ENCODE data around the gene VARS1.
A peak's percentile ranks its signal among the peaks of the same experiment; 100 is the strongest.
"Not testable (repeated sequence)": the region's sequence is repeated elsewhere in the genome, so short reads cannot be mapped to it uniquely, and the experiment has no call there.

Gene VARS1

GRCh38 chr6:31821301-31822035, 25.9 kb upstream of the VARS1 start:
- DNase-seq: peak; percentile 72

DNA sequence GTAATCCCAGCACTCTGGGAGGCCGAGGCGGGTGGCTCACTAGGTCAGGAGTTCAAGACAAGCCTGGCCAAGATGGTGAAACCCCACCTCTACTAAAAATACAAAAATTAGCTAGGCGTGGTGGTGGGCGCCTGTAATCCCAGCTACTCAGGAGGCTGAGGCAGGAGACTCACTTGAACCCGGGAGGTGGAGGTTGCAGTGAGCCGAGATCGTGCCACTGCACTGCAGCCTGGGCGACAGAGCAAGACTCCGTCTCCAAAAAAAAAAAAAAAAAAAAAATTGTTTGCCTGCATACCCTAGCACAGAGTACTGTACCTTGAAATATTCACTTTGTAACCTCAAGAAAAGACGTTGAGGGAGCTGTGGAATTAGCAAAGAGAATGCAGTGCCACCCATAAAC, 24.8 kb upstream of the VARS1 start:
- DNase-seq: not testable (repeated sequence)

DNA sequence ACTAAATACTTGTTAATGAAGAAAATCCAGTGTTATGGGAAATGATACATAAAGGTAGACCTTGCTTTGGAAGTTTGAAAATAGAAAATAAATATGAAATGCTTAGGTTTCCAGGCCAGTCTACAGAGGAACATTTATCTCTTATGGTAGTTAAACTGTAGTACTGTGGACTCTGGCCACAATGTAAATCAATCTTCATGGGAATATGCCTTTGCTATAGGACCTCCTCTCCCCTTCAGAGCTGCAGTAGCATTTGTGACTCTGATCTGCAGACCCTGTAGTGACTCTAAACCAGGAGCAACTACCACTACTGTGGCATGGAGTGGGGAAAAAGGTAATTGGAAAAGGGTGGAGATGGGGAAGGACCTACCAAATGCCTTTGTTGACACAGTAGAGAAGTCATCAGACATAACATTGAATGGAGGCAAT, 24.3 kb upstream of the VARS1 start:
- no peak for DNase-seq

DNA sequence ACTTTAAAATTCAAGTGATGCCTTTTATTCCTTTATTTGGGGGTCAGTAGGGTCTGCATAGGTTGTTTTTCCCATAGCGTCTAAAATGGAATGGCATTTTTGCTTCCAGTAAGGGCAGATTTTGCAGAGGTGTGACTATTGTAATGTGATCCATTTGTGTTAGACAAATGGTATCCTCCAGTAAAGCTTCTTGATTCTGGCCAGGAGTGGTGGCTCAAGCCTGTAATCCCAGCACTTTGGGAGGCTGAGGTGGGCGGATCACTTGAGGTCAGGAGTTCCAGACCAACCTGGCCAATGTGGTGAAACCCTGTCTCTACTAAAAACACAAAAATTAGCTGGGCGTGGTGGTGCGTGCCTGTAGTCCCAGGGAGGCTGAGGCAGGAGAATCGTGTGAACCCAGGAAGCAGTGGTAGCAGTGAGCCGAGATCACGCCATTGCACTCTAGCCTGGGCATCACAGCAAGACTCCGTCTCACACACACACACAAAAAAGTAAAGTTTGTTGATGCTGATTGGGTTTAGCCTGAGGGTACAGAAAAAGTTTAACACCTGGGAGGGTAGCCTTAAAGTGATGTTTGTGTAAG, 22.5 kb upstream of the VARS1 start:
- not testable (repeated sequence) for DNase-seq

DNA sequence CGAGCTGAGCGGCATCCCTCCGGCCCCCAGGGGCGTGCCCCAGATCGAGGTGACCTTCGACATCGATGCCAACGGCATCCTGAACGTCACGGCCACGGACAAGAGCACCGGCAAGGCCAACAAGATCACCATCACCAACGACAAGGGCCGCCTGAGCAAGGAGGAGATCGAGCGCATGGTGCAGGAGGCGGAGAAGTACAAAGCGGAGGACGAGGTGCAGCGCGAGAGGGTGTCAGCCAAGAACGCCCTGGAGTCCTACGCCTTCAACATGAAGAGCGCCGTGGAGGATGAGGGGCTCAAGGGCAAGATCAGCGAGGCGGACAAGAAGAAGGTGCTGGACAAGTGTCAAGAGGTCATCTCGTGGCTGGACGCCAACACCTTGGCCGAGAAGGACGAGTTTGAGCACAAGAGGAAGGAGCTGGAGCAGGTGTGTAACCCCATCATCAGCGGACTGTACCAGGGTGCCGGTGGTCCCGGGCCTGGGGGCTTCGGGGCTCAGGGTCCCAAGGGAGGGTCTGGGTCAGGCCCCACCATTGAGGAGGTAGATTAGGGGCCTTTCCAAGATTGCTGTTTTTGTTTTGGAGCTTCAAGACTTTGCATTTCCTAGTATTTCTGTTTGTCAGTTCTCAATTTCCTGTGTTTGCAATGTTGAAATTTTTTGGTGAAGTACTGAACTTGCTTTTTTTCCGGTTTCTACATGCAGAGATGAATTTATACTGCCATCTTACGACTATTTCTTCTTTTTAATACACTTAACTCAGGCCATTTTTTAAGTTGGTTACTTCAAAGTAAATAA, 21.8 kb upstream of the VARS1 start:
- DNase-seq: peak; percentile 56

DNA sequence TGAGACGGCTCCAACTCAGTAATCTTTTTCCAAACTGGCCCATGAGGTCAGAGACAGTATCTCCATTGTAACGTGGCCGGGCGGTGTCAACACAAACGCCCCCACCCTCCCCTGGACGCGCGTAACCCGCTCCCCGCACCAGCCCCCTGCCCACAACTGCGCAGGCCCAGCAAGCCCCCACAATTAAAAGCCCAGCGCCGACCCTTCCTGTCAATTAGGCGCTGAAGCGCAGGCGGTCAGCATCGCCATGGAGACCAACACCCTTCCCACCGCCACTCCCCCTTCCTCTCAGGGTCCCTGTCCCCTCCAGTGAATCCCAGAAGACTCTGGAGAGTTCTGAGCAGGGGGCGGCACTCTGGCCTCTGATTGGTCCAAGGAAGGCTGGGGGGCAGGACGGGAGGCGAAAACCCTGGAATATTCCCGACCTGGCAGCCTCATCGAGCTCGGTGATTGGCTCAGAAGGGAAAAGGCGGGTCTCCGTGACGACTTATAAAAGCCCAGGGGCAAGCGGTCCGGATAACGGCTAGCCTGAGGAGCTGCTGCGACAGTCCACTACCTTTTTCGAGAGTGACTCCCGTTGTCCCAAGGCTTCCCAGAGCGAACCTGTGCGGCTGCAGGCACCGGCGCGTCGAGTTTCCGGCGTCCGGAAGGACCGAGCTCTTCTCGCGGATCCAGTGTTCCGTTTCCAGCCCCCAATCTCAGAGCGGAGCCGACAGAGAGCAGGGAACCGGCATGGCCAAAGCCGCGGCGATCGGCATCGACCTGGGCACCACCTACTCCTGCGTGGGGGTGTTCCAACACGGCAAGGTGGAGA, 19.7 kb upstream of the VARS1 start, which contains the start of the genes HSPA1A and HSPA1L:
HSPA1A (plus strand) TSS at position 519 of the 814 bp plus-strand sequence; CDS start at position 733, 214 bp downstream.
HSPA1L (minus strand) TSS at position 259 of the 814 bp plus-strand sequence. CDS start 3,311 bp downstream, outside the sequence.
- peak; percentile 97 for DNase-seq

- peak; percentile 98 for DNase-seq
Observed at GRCh38 chr6:31814677-31815024, 19.1 kb upstream of the VARS1 start.

DNA sequence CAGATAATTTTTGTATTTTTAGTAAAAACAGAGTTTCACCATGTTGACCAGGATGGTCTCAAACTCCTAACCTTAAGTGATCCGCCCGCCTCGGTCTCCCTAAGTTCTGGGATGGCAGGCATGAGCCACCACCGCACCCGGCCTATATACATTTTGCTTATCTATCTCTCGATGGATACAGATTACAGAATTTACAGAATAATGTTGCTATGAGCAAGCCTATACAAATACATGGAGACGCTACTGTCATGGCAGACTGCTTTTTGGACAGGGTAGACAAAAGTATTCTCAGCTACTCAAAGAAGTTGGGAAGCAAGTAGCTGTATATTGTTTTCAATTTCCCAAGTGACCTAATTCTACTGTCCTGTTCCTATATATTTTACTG, 17.9 kb upstream of the VARS1 start:
- no peak for DNase-seq

GRCh38 chr6:31811645-31812044, 16.1 kb upstream of the VARS1 start:
- no peak for DNase-seq

GRCh38 chr6:31808599-31808998, 13.0 kb upstream of the VARS1 start:
- not testable (repeated sequence) for DNase-seq

DNA sequence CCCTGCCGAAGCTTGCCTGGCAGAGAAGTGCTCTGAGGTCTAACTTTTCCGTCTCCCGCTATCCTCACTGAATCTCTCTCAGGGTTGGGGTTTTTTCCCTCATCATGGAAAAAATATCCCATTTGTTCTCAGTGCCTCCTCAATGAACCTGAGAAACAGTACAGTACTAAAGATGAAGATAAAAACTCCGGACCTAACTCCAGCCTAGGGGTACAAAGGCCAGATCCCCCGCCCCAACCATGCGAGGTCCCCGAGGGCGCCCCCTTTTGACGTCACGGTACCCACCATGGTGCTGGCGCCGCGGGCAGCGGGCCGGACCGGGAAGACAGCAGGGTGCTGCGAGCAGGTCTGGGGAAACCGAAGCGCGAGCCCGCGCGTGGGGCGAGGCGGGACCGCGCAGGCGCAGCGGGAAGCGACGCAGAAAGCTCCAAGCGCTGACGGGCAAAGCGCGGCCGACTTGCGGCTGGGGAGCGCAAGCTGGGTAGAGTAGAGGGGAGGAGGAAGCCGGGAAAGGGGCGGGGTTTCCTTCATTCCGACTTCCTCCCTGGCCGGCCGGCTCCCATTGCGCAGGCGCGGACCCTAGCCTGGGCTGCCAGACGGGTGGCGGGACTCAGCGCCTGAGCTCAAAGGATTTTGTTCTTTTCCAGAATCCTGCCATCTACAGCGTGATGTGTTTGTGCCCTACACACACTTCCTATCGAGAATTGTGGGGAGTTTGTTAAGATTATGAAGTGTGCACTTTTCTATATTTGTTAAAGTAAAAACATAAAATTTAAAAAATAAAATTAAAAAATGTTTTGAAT, 11.1 kb upstream of the VARS1 start, which contains the start of gene LSM2:
LSM2 (minus strand) TSS at position 497 of the 803 bp plus-strand sequence; CDS start at position 288, 209 bp downstream.
- peak; percentile 99 for DNase-seq

- no peak for DNase-seq
Observed at GRCh38 chr6:31805939-31806469, 10.5 kb upstream of the VARS1 start.

GRCh38 chr6:31801031-31801927, 5.7 kb upstream of the VARS1 start:
- DNase-seq: not testable (repeated sequence)

DNA sequence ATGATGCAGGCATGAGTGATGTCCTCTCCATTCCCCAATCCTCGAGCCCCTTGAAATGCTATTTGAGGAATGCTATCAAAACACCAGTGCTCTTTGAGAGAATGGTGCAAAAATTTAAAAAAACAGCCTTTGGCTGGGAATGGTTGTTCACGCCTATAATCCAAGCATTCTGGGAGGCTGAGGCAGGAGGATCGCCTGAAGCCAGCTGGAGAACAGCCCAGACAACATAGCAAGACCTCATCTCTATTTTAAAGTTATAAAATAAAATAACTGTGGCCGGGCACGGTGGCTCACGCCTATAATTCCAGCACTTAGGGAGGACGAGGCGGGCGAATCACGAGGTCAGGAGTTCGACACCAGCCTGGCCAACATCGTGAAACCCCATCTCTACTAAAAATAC, 4.2 kb upstream of the VARS1 start:
- no peak for DNase-seq

DNA sequence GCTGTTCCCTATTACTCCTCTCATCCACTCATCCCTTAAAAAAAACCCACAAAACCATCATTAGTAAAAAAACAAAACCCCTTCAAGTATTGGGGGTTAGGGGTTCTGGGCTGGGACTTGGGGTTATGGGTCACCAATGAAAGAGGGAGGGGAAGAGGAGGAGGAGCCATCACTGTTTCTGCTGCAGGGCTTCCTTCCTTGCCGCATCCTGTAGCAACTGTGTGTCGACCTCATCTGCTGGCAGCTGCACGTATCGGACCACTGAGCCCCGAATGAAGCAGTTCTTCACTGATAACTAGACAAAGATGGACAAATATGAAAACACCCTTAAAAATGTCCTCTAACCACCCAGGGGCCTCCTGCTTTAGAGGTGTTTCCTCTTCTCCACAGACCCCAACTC, 2.0 kb upstream of the VARS1 start:
- DNase-seq: no peak

DNA sequence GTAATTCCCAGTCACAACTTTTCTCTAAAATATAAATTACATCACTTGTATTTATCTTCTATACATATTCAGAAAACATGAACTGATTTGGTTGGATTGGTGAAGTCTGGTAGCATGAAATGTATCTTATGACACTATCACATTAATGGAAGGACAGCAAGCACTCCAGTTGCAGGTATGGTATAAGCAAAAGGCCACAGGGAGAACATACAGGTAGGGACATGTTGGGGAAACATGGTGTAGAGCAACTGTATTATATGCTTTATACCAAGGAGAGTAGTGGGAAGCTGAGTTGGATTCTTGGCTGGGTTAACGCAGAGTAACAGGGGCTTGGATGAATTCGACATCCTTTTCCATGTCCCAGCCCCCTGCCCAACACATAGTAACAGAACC, 1.4 kb upstream of the VARS1 start:
- no peak for DNase-seq

- no peak for DNase-seq
Observed at GRCh38 chr6:31794866-31795615, 511 bp downstream of the VARS1 start.

- DNase-seq: no peak
Observed at GRCh38 chr6:31794294-31794865, 1.2 kb downstream of the VARS1 start.

GRCh38 chr6:31793927-31794245, 1.7 kb downstream of the VARS1 start:
- not testable (repeated sequence) for DNase-seq

Data from suppressor macrophage treated with lipopolysaccharide for 4 hours (primary cell).